GM21528 (cell line): Measurements from ENCODE around the gene LRIG1.
A peak's percentile ranks its signal among the peaks of the same experiment; 100 is the strongest.

Source experiments
- ATAC-seq: cut with Tn5 transposase; IDR thresholded peaks from one replicate; pipeline ENCODE4 v1.9.1; 2021; ENCODE audit warnings: mild to moderate bottlenecking, moderate library complexity; ENCODE audit not compliant: unreplicated experiment, low FRiP score

The LRIG1 gene

DNA sequence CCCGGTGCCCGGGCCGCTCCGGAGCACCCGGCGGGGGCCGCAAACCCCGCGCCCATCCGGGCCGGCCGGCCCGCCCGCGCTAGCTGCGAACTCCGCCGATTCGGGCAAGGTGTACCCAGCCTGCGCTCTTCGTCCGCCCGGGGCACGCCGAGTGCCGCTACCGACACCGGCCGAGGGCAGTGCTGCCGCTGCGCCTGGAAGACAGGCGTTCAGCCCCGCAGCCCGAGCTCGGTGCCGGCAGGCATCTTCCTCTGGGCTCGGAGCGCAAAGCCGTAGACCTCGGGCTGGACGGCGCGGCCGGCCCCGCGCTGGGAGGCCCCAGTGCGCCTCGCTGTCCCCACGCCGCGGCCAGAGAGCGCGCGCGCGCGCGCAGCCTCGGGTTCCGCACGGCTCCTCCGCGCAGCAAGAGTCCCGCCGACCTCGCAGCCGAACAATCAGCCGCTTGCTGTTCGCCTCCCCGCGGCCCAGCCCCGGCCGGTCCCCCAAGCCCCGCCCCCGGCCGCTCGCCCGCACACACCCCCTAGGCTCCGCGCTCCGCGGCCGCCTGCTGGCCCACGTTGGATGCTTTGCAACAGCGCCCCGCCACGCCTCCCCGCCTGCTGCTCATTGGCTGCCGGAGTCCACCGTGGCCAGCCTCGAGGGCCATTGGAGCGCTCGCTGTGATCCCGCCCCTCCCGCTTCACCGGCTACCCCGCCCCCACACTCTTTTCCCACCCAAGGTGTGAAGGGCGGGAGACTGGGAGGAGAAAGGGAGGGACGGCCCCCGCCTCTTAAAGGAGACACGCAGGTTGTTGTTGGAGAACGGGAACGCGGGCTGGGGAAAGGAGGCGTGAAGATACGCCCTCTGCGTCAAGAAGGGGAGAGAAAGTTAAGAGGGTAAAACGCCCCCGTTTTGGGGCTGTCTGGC lies at the start of gene LRIG1:
LRIG1 (minus strand) TSS at position 447 of the 907 bp plus-strand sequence. CDS start 615 bp downstream, outside the sequence.
- peak; percentile 98 for ATAC-seq

DNA sequence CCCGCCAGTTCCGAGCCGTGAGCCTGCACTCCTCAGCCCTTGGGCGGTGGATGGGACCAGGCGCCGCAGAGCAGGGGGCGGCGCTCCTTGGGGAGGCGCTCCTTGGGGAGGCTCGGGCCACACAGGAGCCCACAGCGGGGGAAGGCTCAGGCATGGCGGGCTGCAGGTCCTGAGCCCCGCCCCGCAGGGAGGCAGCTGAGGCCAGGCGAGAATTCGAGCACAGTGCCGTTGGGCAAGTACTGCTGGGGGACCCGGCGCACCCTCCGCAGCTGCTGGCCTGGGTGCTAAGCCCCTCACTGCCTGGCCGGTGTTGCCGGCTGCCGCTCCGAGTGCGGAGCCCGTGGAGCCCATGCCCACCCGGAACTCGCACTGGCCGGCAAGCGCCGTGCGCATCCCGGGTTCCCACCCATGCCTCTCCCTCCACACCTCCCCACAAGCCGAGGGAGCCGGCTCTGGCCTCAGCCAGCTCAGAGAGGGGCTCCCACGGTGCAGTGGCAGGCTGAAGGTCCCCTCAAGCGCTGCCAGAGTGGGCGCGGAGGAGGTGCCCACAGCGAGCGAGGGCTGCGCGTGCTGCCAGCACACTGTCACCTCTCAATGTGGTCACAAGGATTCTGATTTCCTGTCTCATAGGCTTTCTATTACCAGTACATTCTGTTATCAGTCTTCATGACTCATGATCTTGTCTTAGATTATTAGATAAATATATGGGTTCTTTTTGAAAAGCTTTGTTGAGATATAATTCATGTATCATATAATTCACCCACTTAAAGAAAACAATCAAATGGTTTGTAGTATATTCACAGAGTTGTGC lies 44.0 kb upstream of the LRIG1 start:
- ATAC-seq: no peak

GRCh38 chr3:66542153-66542552 lies 41.3 kb upstream of the LRIG1 start:
- ATAC-seq: no peak

DNA sequence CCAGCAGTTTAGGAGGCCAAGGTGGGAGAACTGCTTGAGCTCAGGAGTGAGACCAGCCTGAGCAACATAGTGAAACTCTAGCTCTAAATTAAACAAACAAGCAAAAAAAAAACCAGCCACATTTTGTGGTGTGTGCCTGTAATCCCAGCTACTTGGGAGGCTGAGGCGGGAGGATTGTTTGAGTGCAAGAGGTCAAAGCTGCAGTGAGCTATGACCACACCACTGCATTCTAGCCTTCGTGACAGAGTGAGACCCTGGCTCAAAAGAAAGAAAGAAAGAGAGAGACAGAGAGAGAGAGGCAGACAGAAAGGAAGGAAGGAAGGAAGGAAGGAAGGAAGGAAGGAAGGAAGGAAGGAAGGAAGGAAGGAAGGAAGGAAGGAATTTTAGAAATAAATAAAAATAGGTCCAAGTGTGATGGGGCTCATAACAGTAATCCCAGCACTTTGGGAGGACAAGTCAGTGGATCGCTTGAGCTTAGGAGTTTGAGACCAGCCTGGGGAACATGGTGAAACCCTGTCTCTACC lies 38.7 kb upstream of the LRIG1 start:
- no peak for ATAC-seq

DNA sequence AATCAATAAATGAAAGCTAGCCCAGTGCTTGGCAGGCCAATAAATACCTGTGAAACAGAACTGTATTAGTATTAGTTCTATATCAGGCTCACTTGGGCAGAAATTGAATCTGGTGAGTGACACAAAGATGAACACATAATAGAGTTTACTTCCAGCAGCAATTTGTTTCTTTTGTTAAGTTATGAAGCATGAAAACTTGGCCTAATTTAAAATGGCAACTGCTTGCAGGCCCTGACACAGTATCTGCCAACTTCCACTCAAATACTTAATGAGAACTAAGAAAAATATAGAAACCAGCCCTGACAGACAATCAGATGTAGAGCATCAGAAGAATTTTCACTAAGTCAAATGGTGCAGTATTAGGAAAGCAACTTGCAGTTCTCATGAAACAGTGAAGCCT lies 37.6 kb upstream of the LRIG1 start:
- ATAC-seq: no peak

DNA sequence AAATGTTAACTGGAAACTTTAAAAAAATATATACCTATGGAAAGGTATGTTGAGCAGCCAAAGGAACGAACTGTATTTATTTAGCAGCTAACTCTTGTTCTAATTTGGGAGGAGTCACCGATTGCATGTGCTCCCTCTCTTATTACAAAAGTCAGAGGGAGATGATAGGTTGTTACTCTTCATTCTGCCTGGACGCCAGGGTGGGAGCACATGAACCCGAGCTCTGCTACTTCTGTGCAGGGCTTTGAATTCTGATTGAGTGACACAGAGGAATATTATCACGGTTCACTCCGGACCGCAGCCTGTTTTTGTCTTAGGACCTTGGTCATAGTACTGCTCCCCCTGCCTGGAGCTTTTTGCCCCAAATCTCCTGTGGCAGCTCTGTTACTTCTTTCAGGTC lies 36.9 kb upstream of the LRIG1 start:
- ATAC-seq: no peak

DNA sequence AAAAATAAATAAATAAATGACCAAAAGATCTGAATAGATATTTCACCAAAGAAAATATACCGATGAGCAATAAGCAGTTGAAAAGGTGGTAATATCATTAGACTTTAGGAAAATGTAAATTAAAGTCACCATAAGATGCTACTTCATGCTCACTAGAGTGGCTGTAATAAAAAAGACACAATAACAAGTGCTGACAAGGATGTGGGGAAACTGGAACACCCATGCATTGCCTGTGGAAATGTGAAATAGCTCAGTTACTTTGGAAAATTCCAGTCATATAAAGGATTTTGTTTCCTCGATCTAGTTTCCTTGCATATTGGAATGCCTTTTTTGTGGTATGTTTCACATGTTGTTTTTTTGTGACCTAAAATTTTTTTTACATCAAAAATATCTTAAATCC lies 36.0 kb upstream of the LRIG1 start:
- ATAC-seq: no peak

DNA sequence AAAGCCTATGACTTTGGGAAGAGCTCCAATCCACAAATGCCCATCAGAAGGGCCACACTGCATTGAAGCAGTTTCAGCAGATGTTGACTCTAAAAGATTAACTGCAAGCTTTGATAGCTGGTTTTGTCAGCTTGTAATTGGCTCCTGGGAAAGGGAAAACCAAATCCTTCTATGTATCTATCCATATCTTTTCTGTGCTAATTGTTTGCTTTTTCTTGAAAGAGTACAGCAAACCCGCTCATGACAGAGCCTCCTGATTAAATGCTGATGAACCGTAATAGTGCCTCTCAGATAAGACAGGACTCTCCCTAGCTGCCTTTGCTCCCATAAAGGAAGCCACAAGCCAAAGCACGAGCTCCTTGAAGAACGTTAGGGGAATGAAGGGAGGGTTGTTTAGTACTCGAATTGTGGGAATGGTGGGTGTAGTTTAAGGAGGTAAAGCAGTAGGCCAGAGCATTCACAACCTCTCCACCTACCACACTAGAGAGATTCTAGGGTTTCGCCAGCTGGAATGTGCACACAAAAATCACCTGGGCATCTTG lies 33.6 kb upstream of the LRIG1 start:
- no peak for ATAC-seq

GRCh38 chr3:66532613-66533012 lies 31.8 kb upstream of the LRIG1 start:
- no peak for ATAC-seq

DNA sequence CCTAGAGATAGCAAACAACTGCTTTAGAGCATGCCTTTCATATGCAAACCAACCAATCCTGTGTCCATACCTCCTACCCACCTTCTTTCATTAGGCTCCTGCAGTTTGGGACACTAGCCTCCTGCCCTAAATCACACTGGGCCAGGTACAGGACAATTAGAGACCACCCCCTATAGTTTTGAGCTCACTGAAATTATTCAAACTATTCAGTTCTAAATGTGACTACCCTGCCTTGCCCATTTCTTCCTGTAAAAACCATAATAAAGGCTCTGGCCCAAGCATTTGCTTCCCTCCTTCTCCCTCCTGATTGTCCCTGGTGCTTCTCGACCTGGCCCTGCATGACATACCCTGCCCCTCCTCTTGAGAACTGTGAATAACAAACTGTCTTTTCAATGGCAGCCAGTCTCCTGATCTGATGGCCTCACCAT lies 31.4 kb upstream of the LRIG1 start:
- no peak for ATAC-seq

DNA sequence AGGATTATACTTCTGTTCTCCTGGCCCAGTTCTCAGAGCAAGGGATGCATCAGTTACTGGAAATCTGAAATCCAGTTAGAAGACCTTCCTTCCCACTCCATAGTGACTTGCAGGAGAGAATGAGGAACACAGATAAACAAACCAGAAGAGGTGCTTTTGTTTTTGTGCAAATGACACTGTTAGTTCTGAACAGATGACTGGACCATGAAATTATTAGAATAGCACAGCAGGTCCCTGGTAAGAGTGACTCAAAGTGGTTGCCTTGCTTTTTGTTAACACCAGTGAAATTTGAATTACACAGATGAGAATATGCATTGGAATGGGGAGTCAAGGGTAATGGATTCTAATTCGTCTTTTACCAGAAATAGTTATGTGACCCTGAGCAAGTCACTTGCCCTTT lies 30.4 kb upstream of the LRIG1 start:
- no peak for ATAC-seq

- no peak for ATAC-seq
Observed at GRCh38 chr3:66527246-66527645, 26.4 kb upstream of the LRIG1 start.

DNA sequence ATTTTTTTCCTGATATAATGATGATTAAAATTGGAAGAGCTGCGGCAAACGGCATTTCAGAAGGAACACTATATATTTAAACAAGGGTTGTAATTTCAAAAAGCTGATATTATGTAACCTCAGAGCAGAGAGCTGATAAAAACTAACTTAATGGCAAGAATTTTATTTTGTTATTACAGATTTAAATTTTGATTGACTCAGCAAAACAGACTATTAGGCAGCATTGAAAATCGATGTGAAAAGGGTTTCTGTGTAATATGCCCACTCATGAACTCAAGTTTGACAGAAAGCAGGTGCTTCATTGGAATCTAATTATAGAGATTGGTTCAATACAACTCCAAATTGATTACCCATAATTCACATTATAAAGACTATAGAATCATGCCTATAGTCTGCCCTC lies 24.9 kb upstream of the LRIG1 start:
- ATAC-seq: no peak

- ATAC-seq: no peak
Observed at GRCh38 chr3:66520724-66521123, 19.9 kb upstream of the LRIG1 start.

- no peak for ATAC-seq
Observed at GRCh38 chr3:66518644-66519043, 17.8 kb upstream of the LRIG1 start.

GRCh38 chr3:66518126-66518525 lies 17.3 kb upstream of the LRIG1 start:
- ATAC-seq: no peak

DNA sequence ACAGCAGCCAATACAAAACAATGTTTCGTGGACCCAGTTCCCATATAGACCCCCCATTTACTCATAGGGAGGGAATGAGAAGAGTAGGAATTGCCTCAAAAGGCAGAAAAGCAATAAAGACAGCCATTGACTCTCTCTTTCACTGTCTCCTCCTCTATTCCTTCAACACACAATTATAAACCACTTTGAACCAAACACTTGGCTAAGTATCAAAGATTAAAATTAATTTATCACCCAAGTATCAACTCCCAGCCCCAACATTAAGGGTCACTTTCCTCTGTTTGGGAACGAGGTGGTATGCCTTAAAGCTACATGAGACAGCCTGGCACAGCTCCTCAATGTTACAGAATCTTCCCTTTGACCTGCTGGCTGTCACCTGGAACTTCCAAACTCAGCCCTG lies 16.4 kb upstream of the LRIG1 start:
- no peak for ATAC-seq

GRCh38 chr3:66508461-66508860 lies 7.6 kb upstream of the LRIG1 start:
- no peak for ATAC-seq

- ATAC-seq: no peak
Observed at GRCh38 chr3:66507423-66508260, 6.8 kb upstream of the LRIG1 start.

GRCh38 chr3:66506154-66506553 lies 5.3 kb upstream of the LRIG1 start:
- ATAC-seq: no peak
